NCI-H2171 treated with DMSO at 0.1 percent for 48 hours (cell line): Measurements from ENCODE around the gene CRMP1.
"Not testable (repeated sequence)": the region's sequence is repeated elsewhere in the genome, so short reads cannot be mapped to it uniquely, and the experiment has no call there.

Source experiments
- DNase-seq: peaks from one replicate; lab custom pipeline; 2025; lab: John Stamatoyannopoulos, UW

CRMP1 gene

GRCh38 chr4:5856362-5856761, 36.5 kb downstream of the CRMP1 start:
- not testable (repeated sequence) for DNase-seq

- DNase-seq = no peak
Measured at GRCh38 chr4:5854929-5855328, 38.0 kb downstream of the CRMP1 start.

DNA sequence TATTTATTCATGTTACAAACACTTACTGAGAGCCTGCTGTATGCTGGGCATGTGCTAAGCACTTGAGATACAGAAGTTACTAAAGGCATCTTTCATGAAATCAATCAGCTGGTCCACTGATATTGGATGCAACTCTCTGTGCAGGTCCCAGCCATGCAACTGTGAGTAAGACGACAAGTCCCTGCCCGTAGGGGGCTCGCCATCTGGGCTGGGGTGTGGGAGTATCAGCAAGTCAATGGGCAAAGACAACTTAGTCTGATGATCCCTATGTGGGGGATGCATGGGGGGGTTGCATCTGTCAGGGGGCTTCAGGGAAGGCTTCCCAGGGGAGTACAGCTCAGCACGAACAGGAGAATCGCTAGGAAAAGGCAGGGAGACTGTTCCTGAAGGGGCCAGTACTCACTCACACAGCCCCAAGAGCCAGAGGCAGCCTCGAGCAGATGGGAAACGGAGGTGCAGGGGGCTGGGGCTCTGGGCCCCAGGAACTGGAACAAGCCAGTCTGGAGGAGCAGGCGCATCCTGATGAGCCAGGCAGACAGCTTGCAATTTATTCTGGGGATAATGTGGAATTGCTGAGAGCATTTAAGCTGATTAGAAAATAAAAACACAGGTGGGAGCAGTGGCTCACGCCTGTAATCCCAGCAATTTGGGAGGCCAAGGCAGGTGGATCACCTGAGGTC, 40.2 kb downstream of the CRMP1 start:
- DNase-seq = peak; percentile 81

DNA sequence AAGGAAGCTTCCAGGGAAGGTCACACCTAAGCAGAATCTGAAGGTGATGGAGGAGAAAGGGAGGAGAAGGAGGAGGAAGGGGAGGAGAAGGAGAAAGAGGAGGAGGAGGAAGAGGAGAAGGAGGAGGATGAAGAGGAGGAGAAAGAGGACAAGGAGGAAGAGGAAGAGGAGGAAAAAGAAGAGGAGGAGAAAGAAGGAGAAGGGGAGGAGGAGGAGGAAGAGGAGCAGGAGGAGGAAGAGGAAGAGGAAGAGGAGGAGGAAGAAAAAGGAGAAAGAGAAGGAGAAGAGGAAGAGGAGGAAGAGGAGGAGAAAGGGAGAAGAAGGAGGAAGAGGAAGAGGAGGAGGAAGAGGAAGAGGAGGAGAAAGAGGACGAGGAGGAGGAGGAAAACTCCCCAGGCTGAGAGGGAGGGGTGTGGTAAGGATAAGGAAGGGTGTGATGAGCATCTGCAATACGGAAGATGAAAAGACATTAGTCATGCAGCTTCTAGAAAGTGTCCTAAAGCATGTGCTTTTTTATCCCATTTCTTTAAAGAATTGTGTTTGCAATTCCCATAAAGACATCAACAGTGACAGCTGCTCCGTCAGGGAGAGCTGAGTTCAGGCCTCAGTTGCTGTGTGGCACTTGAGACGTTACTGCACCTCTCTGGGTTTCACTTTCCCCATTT, 41.1 kb downstream of the CRMP1 start:
- no peak for DNase-seq

- peak; percentile 26 for DNase-seq
Measured at GRCh38 chr4:5845035-5845905, 47.6 kb downstream of the CRMP1 start.

GRCh38 chr4:5843573-5844530, 49.0 kb downstream of the CRMP1 start:
- peak; percentile 70 for DNase-seq

DNA sequence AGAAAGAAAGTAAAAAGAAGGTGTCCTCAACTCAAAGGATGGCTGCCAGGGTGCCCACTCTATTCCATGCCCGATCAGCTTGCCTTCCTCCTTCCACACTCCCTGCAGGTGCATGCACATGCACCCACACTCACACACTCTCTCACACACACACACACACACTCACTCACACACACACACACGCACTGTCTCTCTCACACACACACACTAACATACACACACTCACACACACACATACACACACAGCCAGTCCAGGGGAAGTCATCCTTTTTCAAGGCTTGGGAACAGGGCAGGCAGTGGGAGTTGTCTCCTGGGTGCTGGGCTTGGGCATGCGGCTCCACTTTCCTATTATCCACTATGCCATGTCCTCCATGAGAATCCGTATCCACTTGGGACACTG, 50.4 kb downstream of the CRMP1 start:
- no peak for DNase-seq

DNA sequence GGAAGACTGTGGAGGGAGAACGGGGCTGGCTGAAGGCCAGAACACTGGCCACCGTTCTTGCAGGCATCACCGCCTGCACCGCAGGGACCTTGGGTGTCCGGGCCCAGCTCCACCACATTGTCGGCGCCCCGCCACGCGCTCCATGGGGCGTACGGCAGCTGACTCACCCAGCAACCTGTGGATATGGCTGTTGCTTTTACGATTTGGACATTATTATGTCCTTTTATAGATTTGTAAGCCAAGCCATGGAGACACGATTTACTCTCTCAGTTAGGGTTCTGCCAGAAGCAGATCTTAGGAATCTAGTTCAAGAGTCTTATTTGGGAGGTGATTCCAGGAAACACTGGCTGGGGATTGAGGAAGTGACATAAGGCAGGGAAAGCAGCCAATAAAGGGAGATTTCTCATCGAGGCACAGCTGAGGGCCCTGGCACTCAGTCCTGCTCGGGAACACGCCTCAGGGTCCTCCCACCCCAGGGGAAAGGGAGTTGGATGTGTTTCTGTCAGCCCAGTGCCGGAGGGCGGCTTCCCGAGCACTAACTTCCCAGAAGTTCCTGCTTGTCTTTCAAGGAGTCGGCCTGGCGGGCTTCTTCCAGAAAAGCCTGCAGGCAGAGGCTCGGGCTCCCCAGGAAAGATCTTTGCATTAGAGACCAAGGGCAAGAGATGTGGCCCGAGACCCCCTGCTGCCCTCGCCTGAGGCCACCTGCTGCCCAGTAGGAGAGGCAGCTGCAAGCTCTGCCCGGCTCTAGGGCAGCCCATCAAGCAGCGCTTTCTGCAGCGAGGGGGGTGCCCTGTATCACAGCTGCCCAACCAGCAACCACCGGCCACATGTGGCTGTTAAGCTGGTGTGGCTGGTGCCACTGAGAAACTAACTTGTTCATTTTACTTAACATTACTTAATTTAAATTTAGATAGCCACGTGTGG, 52.9 kb downstream of the CRMP1 start:
- no peak for DNase-seq

DNA sequence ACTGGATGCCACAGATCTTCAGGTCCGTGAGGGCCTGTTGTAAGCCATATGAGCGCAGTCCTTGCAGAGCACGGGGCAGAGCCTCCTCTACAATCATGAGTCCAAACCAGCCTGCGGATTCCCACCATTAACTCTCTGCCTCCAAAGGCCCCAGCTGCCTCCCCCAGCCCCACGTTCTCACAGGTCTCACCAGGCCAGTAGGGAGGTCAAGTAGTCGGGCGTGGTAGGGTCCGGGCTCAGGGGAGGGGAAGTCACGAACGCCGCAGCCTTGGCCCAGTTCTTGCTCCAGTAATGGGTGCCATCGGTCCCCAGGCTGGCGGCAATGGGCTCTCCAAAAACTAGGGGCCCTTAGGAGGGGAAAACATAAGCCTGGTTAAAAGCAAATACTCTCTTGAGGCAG, 53.6 kb downstream of the CRMP1 start:
- DNase-seq = no peak

- not testable (repeated sequence) for DNase-seq
Measured at GRCh38 chr4:5837483-5837882, 55.4 kb downstream of the CRMP1 start.

GRCh38 chr4:5836943-5837342, 55.9 kb downstream of the CRMP1 start:
- DNase-seq = no peak

GRCh38 chr4:5828005-5828391, 64.9 kb downstream of the CRMP1 start:
- no peak for DNase-seq

DNA sequence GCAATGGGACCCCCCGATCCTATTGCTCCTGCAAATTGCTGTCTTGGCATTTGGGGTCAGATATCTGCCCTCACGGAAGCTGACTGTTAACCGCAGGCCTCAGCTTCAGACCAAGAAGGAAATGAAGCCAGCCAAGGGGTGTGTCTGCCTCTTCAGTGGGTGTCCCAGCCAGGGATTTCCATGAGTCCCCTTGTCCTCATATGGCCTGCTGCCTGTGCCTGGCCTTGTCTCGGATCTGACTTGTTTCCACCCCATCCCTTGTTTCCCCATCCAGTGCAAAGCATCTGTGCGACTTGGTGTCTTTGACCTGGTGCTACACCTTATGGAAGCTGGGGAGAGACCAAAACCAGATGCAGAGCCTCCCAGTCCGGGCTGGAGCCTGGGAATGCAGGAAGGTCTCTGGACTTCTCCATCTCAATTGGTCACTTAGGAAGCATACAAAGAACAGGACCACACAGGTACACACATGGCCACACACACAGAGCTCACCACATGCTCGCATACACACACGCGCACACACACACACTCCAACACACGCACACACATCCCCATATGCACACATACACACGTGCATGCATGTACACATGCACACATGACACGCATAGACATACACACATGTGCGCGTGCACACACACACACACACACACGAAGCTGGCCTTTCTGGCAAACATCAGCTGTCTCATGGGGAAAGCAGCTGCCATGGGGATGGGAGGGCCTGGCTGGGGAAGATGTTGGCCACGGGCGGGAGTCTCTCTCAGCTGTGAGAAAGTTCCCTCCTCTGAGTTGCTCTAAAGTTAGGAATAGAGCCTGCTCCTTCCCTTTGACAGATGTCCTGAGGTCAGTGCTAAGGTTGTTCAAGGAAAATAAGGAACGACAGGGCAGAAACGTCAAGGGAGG, 65.5 kb downstream of the CRMP1 start:
- DNase-seq = no peak

DNA sequence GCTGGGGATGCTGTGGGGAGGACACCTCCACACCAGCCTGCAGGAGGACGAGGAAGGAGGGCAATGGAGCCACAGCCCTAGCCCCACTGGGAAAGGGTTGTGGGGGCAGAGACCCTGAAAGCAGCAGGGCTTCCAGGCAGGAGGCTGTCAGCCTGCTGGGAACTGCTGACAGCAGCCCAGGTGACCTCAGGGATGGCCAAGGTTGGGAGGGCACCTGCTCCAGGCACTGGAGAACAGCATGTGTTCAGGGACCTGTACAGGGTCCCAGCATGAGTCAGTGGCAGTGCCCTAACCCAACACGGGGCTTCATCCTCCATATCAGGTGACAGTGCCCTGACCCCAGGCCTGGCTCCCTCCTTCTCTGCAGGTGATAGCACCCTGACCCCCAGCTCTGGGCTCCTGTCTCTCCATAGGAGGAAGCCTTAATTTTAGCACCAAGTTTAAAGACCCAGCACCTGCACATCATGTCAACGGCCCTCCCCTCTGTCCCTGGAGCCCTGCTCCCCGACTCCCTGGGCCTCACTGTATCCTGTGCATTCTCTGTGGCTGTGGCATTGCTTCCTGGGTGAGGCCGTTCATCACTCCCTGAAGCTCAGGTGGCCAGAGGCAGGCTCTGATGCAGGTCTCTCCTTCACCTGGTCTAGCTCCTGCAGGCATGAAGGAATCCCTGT, 66.3 kb downstream of the CRMP1 start:
- no peak for DNase-seq

DNA sequence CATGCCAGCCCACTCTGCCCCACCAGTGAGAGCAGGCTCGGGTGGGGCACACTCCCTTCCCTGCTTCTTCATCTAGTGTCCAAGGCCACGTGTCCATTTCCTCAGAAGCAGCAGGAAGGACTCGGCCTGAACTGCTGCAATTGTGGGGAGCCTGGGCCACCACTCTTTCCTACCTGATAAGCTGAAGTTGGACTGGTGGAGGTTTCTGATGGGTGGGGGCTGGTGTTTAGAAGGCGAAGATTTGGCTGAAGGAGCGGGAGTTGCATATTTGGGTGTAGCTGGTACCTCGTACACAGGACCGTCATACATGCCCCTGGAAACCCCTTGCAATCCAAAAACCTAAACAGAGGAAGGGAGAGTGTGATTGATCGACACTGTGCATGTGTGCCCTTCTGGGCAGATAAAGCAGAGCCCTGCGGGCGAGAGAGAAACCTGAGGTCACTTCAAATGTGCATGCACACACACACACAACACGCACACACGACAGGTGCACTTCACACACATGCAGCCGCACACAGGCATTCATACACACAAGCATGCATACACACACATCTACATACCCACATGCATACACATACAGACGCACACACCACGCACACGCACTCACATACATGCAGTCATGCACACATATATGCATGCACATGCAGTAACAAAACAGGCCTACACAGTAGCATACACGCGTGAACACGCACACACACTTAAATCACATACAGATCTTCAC, 67.4 kb downstream of the CRMP1 start:
- DNase-seq = no peak

DNA sequence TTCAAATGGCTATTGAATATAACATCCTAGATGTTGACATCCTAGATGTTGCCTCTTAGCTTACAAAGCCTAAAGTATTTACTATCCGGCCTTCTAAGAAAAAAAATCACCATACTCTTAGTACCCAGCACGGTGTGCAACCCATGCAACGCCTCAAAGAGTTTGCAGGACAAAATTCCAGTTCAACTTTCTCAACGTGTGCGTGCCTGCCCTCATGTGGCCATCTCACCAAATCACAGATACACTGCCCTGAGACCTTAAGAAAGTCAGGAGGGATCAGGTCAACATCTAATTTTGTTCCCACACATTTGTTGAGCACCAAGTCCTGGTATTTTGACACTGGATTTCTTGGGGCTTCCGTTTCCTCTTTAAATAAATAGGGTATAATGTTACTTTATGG, 68.3 kb downstream of the CRMP1 start:
- peak; percentile 5 for DNase-seq

DNA sequence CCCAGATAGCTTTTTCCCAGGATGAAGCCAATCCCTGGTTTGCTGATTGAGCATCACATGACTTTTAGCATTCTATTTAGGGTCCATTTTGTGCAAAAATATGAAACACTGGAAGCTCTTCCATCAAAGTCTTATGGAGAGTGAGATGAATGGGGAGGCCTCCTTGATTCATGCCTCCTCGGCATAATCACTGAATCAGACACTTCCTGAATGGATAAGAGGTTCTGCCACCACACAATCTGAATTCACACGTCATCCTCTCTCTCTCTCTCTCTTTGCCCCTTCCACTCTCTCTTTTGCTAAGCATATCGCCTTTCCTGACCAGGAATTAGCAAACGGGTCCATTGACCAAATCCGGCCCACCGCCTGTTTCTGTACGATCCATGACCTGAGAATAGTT, 68.7 kb downstream of the CRMP1 start:
- DNase-seq = no peak

DNA sequence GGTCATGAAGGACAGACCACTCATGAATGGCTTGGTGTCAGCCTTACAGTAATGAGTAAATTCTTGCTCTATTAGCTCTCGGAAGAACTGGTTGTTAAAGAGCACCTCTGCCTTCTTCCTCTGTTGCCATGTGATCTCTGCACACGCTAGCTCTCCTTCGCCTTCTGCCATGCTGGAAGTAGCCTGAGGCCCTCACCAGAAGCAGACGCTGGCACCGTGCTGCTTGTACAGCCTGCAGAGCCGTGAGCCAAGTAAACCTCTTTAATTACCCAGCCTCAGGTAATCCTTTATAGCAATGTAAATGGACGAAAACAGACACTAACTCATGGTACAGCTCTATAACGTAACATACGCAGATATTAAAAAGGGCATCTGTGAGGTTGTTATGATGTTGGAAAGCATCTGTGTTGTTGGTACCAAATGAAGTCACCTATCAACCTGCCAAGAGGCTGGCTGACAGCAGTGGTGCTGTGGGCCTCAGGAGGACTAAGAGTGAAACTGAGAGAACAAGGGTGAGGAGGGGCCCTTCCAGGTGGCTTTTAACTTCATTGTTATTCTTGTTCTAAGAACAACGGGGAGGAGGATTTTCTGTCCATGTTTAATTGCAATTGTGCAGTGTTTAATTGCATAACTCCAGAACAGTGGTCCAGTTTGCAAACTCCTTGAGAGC, 69.2 kb downstream of the CRMP1 start:
- no peak for DNase-seq
